SK-N-SH (cell line): ENCODE measurements around the gene DDX52. TPM values are rescaled to one million over a fixed set of nuclear protein-coding genes. Genes with fewer than 3 reads are reported as not detected.

Source experiments
- CTCF ChIA-PET: fragments of 300-600, 350-600 bp; formaldehyde crosslinking; extraction: SDS; loops from one replicate; lab custom pipeline; 2021; lab: Yijun Ruan, JAX
- POLR2A ChIA-PET: fragments of 350-600 bp; sonication (Branson Sonifier 250); formaldehyde crosslinking; extraction: SDS; loops from one replicate; lab custom pipeline; 2020; ENCODE audit warnings: antibody characterized with exemption, inconsistent platforms; lab: Yijun Ruan, JAX
- DNase-seq: peaks from one replicate; pipeline ENCODE4 v3.0.0; 2012
- H2AFZ ChIP-seq: fragments of 200-600 bp; sonication (generic); 2 replicates; pipeline ENCODE4 v1.8.1; 2016; ENCODE audit warnings: antibody characterized with exemption, mild to moderate bottlenecking, low read depth
- H3F3A ChIP-seq: fragments of 200-600 bp; sonication (generic); replicated peaks from 2 replicates; pipeline ENCODE3; 2016; ENCODE audit warnings: antibody characterized with exemption, mild to moderate bottlenecking; ENCODE audit not compliant: insufficient read depth
- H3K27ac ChIP-seq, 2 experiments: fragments of 200-500 bp in 1 of 2; fragments of 200-600 bp in 1 of 2; sonication (Bioruptor generic) in 1 of 2; sonication (generic), shearing (Covaris generic) in 1 of 2; 2 replicates each; pipeline versions ENCODE4 v1.5.1 to v1.6.1; 2014 to 2016; ENCODE audit warnings: low read depth in 2 of 2, inconsistent platforms in 1 of 2, low read length in 1 of 2, mild to moderate bottlenecking in 1 of 2, mixed read lengths in 1 of 2
- H3K27me3 ChIP-seq: fragments of 200-600 bp; sonication (generic), shearing (Covaris generic); 2 replicates; pipeline ENCODE4 v1.6.1; 2016; ENCODE audit warnings: mixed run types; ENCODE audit not compliant: insufficient read depth
- H3K36me3 ChIP-seq, 2 experiments: fragments of 200-500 bp in 1 of 2; fragments of 200-600 bp in 1 of 2; sonication (Bioruptor generic) in 1 of 2; sonication (generic) in 1 of 2; replicated peaks in 1 of 2; 2 replicates each; pipeline versions ENCODE3 to v1.5.1; 2014 to 2016; ENCODE audit warnings: low read length in 1 of 2, mild to moderate bottlenecking in 1 of 2; ENCODE audit not compliant: insufficient read depth in 2 of 2, control insufficient read depth in 1 of 2
- H3K4me1 ChIP-seq, 2 experiments: fragments of 200-500 bp in 1 of 2; fragments of 200-600 bp in 1 of 2; sonication (Bioruptor generic) in 1 of 2; sonication (generic), shearing (Covaris generic) in 1 of 2; 2 replicates each; pipeline versions ENCODE4 v1.5.1 to v1.6.1; 2014 to 2016; ENCODE audit warnings: low read depth in 1 of 2, low read length in 1 of 2, mixed run types in 1 of 2; ENCODE audit not compliant: insufficient read depth in 2 of 2, control insufficient read depth in 1 of 2
- H3K4me2 ChIP-seq: fragments of 200-600 bp; sonication (generic), shearing (Covaris generic); 2 replicates; pipeline ENCODE4 v1.6.1; 2017; ENCODE audit warnings: mixed run types
- H3K4me3 ChIP-seq, 2 experiments: fragments of 200-500 bp in 1 of 2; fragments of 200-600 bp in 1 of 2; sonication (Bioruptor generic) in 1 of 2; sonication (generic), shearing (Covaris generic) in 1 of 2; 2 replicates each; pipeline versions ENCODE4 v1.5.1 to v1.8.1; 2014 to 2016; ENCODE audit warnings: low read depth in 2 of 2, inconsistent platforms in 1 of 2, low read length in 1 of 2, mild to moderate bottlenecking in 1 of 2, mixed read lengths in 1 of 2, moderate library complexity in 1 of 2
- H3K79me2 ChIP-seq: fragments of 200-600 bp; sonication (generic); 2 replicates; pipeline ENCODE4 v1.8.1; 2017; ENCODE audit warnings: mild to moderate bottlenecking; ENCODE audit not compliant: insufficient read depth
- H3K9ac ChIP-seq: fragments of 200-600 bp; sonication (generic); 2 replicates; pipeline ENCODE4 v1.6.1; 2017; ENCODE audit warnings: mixed run types
- H3K9me2 ChIP-seq: fragments of 200-600 bp; sonication (generic); 2 replicates; pipeline ENCODE4 v1.6.1; 2017; ENCODE audit warnings: mixed run types
- H3K9me3 ChIP-seq: fragments of 200-600 bp; sonication (generic); 2 replicates; pipeline ENCODE4 v1.6.1; 2017; ENCODE audit warnings: mixed run types, mild to moderate bottlenecking, moderate library complexity
- H4K20me1 ChIP-seq: fragments of 200-600 bp; sonication (generic); 2 replicates; pipeline ENCODE4 v1.6.1; 2017; ENCODE audit warnings: mild to moderate bottlenecking, mixed run types; ENCODE audit not compliant: insufficient read depth
- CTCF ChIP-seq: fragments of 200-600 bp; sonication (generic); IDR thresholded peaks from 2 replicates; pipeline ENCODE4 v1.6.1; 2017; ENCODE audit warnings: antibody characterized with exemption, mild to moderate bottlenecking, moderate library complexity
- EP300 ChIP-seq, 2 experiments: IDR thresholded peaks; 2 replicates each; pipeline versions ENCODE4 v1.4.0 to v1.6.1; 2012; ENCODE audit warnings: borderline replicate concordance in 1 of 2, low read depth in 1 of 2, low read length in 1 of 2
- EZH2phosphoT487 ChIP-seq: fragments of 200-600 bp; sonication (generic); IDR thresholded peaks from 2 replicates; pipeline ENCODE4 v1.6.1; 2017; ENCODE audit warnings: low read depth, mixed run types, mild to moderate bottlenecking, antibody characterized with exemption, moderate library complexity, borderline replicate concordance
- FOSL2 ChIP-seq: IDR thresholded peaks from 2 replicates; pipeline ENCODE4 v1.4.0; 2012; ENCODE audit warnings: low read depth, mild to moderate bottlenecking, moderate library complexity, borderline replicate concordance
- FOXJ3 ChIP-seq: sonication (generic); formaldehyde crosslinking; IDR thresholded peaks from 2 replicates; pipeline ENCODE4 v1.5.1; 2020; ENCODE audit warnings: mild to moderate bottlenecking, missing genetic modification reagents
- NFIC ChIP-seq: IDR thresholded peaks from 2 replicates; pipeline ENCODE4 v1.4.0; 2012; ENCODE audit warnings: borderline replicate concordance
- PBX3 ChIP-seq: IDR thresholded peaks from 2 replicates; pipeline ENCODE4; 2012
- RCOR1 ChIP-seq: fragments of 150-350 bp; IDR thresholded peaks from 2 replicates; pipeline ENCODE4 v1.6.1; 2017; ENCODE audit warnings: antibody characterized with exemption, low read length
- TAF1 ChIP-seq: IDR thresholded peaks from 2 replicates; pipeline ENCODE4 v1.6.1; 2012; ENCODE audit warnings: low read depth, mild to moderate bottlenecking, low read length, moderate library complexity, borderline replicate concordance
- TCF12 ChIP-seq: IDR thresholded peaks from 2 replicates; pipeline ENCODE4 v1.4.0; 2012
- TEAD4 ChIP-seq: IDR thresholded peaks from 2 replicates; pipeline ENCODE4 v1.4.0; 2012; ENCODE audit warnings: mild to moderate bottlenecking, borderline replicate concordance; ENCODE audit not compliant: insufficient read depth
- USF1 ChIP-seq: IDR thresholded peaks from 2 replicates; pipeline ENCODE4 v1.4.0; 2012; ENCODE audit warnings: low read depth, borderline replicate concordance
- USF2 ChIP-seq: fragments of 150-350 bp; IDR thresholded peaks from 2 replicates; pipeline ENCODE4 v1.6.1; 2017; ENCODE audit warnings: antibody characterized with exemption, low read length, low read depth, borderline replicate concordance
- WGBS: methylation state at CpG from one replicate; pipeline ENCODE4 v1.1.6; 2017; ENCODE audit warnings: low lambda C conversion rate; 5-methylcytosine and 5-hydroxymethylcytosine counted together
- polyA plus RNA-seq, 3 experiments: library from polyadenylated mRNA; depleted of rRNA; stranded (reverse); fragments of >200 nt; gene quantifications; 2 replicates each; pipeline ENCODE4 v1.2.3, GENCODE V29; 2012

The DDX52 gene
- polyA plus RNA-seq, 1 of the 3 experiments (the other 2 are of a cell fraction): 7.3 TPM

- no peak for TF ChIP-seq USF2
- TF ChIP-seq RCOR1: no peak
- TF ChIP-seq EZH2phosphoT487: no peak
- no peak for TF ChIP-seq TEAD4
- TF ChIP-seq FOXJ3 (CRISPR knock-in tag): no peak
- TF ChIP-seq NFIC: no peak
- TF ChIP-seq FOSL2: no peak
- TF ChIP-seq TCF12: no peak
- no peak for TF ChIP-seq USF1
- TF ChIP-seq TAF1: no peak
- no peak for TF ChIP-seq EP300 (IDR thresholded peaks at IDR 0.05; ENCODE audit: borderline replicate concordance in 1 of 2, low read depth in 1 of 2, low read length in 1 of 2)
Observed at GRCh38 chr17:37676115-37676925, 33.1 kb upstream of the DDX52 start (continued).

- no peak overlapping the region for H3K4me2 ChIP-seq
- ChIA-PET CTCF (no interaction called here), POLR2A (no interaction called here)
- H3K9ac ChIP-seq: no peak overlapping the region
- no peak overlapping the region for H3K4me3 ChIP-seq
- no peaks in the 10 kb centered on the region for H3K79me2 ChIP-seq
- H3K27me3 ChIP-seq: no peaks in the 10 kb centered on the region
- no peak for TF ChIP-seq CTCF
- TF ChIP-seq PBX3: no peak
- H3K27ac ChIP-seq: no peak overlapping the region
- H4K20me1 ChIP-seq: no peaks in the 10 kb centered on the region
- WGBS: 83% methylated on average over 1 of the region's 1 CpG
- H2AFZ ChIP-seq: peak overlapping the region; percentile 14; the same call in 1 of the 2 replicates
- peaks cover 3% of the 10 kb centered on the region for H3F3A ChIP-seq
- H3K36me3 ChIP-seq: no peaks in the 10 kb centered on the region
- H3K9me3 ChIP-seq: no peaks in the 10 kb centered on the region
- no peak for DNase-seq
- no peaks in the 10 kb centered on the region for H3K9me2 ChIP-seq
- H3K4me1 ChIP-seq: peaks cover 0 to 19% of the 10 kb centered on the region in 2 experiments; a peak in 1 of 4 replicates
Observed at GRCh38 chr17:37674511-37674910, 31.3 kb upstream of the DDX52 start.
